Sigmoid colon (tissue), 4 donors: Measurements from ENCODE around the gene NMT1.

Source experiments
- EP300 ChIP-seq, 4 donors: sonication (generic); formaldehyde crosslinking; IDR thresholded peaks; one replicate each; pipeline ENCODE4 v1.6.1; 2017; ENCODE audit warnings: antibody characterized with exemption in 4 of 4
- POLR2A ChIP-seq, 2 donors: fragments of 450-650 bp; IDR thresholded peaks; one replicate each; pipeline ENCODE4 v1.6.1; 2016; ENCODE audit warnings: antibody characterized with exemption in 2 of 2, mild to moderate bottlenecking in 2 of 2, moderate library complexity in 2 of 2
- POLR2AphosphoS5 ChIP-seq, 4 donors: sonication (generic); formaldehyde crosslinking; IDR thresholded peaks; one replicate each; pipeline ENCODE4 v1.6.1; 2017; ENCODE audit warnings: antibody characterized with exemption in 4 of 4
- TF ChIP-seq, protein P1 (sequence below), 4 experiments: fragments of 450-650 bp in 3 of 4; fragments of 200-600 bp in 1 of 4; IDR thresholded peaks; one replicate each; pipeline ENCODE4 v1.5.1; 2016 to 2019; ENCODE audit warnings: antibody characterized with exemption in 4 of 4, mild to moderate bottlenecking in 3 of 4, moderate library complexity in 2 of 4

DNA sequence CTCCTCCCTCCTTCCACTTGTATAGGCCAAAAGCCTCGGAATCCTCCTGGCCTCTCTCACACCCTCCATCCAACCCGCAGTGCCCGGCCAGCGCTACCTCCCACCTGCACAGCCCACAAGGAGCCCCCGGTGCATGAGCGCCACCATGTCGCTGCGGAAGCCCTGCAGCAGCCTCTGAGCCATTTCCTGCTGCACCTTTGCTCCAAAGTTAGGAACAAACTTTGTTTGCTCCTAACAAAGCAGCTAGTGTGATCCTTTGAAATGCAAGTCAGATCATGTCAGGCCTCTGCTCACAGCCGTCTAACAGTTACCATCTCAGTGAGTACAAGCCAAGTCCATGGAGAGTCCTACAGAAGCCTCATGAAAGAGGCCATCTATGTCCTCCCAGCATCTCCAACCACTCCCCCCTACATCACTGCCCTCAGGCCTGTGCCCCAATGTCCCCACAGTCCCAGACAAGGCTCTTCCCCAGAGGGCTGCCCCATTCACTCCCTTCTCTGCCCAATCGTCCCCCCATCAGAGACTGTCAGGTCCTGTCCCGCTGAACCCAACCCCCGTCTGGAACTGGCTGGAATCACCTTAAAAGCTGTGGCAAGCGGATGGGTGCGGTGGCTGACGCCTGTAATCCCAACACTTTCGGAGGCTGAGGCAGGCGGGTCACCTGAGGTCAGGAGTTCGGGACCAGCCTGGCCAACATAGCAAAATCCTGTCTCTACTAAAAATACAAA is 17.1 kb upstream of the NMT1 start:
- TF ChIP-seq, protein P1, sequence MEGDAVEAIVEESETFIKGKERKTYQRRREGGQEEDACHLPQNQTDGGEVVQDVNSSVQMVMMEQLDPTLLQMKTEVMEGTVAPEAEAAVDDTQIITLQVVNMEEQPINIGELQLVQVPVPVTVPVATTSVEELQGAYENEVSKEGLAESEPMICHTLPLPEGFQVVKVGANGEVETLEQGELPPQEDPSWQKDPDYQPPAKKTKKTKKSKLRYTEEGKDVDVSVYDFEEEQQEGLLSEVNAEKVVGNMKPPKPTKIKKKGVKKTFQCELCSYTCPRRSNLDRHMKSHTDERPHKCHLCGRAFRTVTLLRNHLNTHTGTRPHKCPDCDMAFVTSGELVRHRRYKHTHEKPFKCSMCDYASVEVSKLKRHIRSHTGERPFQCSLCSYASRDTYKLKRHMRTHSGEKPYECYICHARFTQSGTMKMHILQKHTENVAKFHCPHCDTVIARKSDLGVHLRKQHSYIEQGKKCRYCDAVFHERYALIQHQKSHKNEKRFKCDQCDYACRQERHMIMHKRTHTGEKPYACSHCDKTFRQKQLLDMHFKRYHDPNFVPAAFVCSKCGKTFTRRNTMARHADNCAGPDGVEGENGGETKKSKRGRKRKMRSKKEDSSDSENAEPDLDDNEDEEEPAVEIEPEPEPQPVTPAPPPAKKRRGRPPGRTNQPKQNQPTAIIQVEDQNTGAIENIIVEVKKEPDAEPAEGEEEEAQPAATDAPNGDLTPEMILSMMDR (IDR thresholded peaks at IDR 0.05): no peak
- TF ChIP-seq POLR2A (IDR thresholded peaks at IDR 0.05) (no peak), POLR2AphosphoS5 (IDR thresholded peaks at IDR 0.05) (no peak), EP300 (IDR thresholded peaks at IDR 0.05) (no peak)
